Loucy (cell line): Measurements from ENCODE around the gene SH3YL1.

Source experiments
- CTCF ChIP-seq: fragments of 200-600 bp; sonication (generic); conservative IDR thresholded peaks from 2 replicates; pipeline ENCODE4 v1.5.1; 2014; ENCODE audit warnings: mild to moderate bottlenecking, antibody characterized with exemption, low read length
- EZH2phosphoT487 ChIP-seq: fragments of 200-600 bp; IDR thresholded peaks from 2 replicates; pipeline ENCODE4 v1.6.1; 2018; ENCODE audit warnings: antibody characterized with exemption, mild to moderate bottlenecking, moderate library complexity, borderline replicate concordance

- TF ChIP-seq CTCF (no peak), EZH2phosphoT487 (no peak)
These were observed 7.0 kb upstream of the SH3YL1 start for GRCh38 chr2:270861-271260.
